Nephron (organoid): ENCODE data around the gene SHTN1.
A peak's percentile ranks its signal among the peaks of the same experiment; 100 is the strongest.

Experiments used
- H3K27ac Mint-ChIP-seq, 3 experiments: 2 replicates each; pipeline ENCODE4 v1.8.0; 2020; ENCODE audit warnings: mixed read lengths in 3 of 3, mild to moderate bottlenecking in 2 of 3, moderate library complexity in 1 of 3
- H3K27me3 Mint-ChIP-seq: 2 replicates; pipeline ENCODE4 v1.8.0; 2021; ENCODE audit warnings: low read depth, mild to moderate bottlenecking, moderate library complexity, mixed read lengths
- H3K36me3 Mint-ChIP-seq: 2 replicates; pipeline ENCODE4 v1.8.0; 2020; ENCODE audit warnings: low read depth, mixed read lengths
- H3K4me1 Mint-ChIP-seq: 2 replicates; pipeline ENCODE4 v1.8.0; 2020; ENCODE audit warnings: mixed read lengths
- H3K4me3 Mint-ChIP-seq, 3 experiments: 2 replicates each; pipeline ENCODE4 v1.8.0; 2020; ENCODE audit warnings: mild to moderate bottlenecking in 3 of 3, mixed read lengths in 3 of 3, moderate library complexity in 2 of 3
- H3K9me3 Mint-ChIP-seq: 2 replicates; pipeline ENCODE4 v1.8.0; 2020; ENCODE audit warnings: mixed read lengths
- CTCF ChIP-seq, 3 experiments: fragments of 200-600 bp; sonication (generic); IDR thresholded peaks; one replicate each; pipeline ENCODE4 v1.5.0; 2021; ENCODE audit warnings: antibody characterized with exemption in 3 of 3; ENCODE audit not compliant: unreplicated experiment in 3 of 3

The SHTN1 gene

GRCh38 chr10:116866066-116866465 lies 138.9 kb downstream of the SHTN1 start:
- no peaks in the 10 kb centered on the region for H3K4me1 Mint-ChIP-seq
- no peak overlapping the region for H3K27ac Mint-ChIP-seq
- peaks cover 6% of the 10 kb centered on the region for H3K27me3 Mint-ChIP-seq
- no peak overlapping the region for H3K4me3 Mint-ChIP-seq
- no peaks in the 10 kb centered on the region for H3K9me3 Mint-ChIP-seq
- TF ChIP-seq CTCF (IDR thresholded peaks at IDR 0.05; ENCODE audit: unreplicated experiment in 3 of 3), result no peak
- H3K36me3 Mint-ChIP-seq, result no peaks in the 10 kb centered on the region

GRCh38 chr10:116864436-116864835 lies 140.6 kb downstream of the SHTN1 start:
- H3K4me3 Mint-ChIP-seq, result no peak overlapping the region

GRCh38 chr10:116861796-116862195 lies 143.2 kb downstream of the SHTN1 start:
- Mint-ChIP-seq H3K27me3 (no peaks in the 10 kb centered on the region), H3K4me3 (no peak overlapping the region), H3K27ac (no peak overlapping the region), H3K36me3 (peaks cover 5% of the 10 kb centered on the region), H3K9me3 (peaks cover 7% of the 10 kb centered on the region), H3K4me1 (no peaks in the 10 kb centered on the region)
- no peak for TF ChIP-seq CTCF (IDR thresholded peaks at IDR 0.05; ENCODE audit: unreplicated experiment in 3 of 3)

More at GRCh38 chr10:116864436-116864835, 140.6 kb downstream of the SHTN1 start:
- H3K4me1 Mint-ChIP-seq, result no peaks in the 10 kb centered on the region
- no peaks in the 10 kb centered on the region for H3K9me3 Mint-ChIP-seq
- no peak for TF ChIP-seq CTCF (IDR thresholded peaks at IDR 0.05; ENCODE audit: unreplicated experiment in 3 of 3)
- H3K36me3 Mint-ChIP-seq, result no peaks in the 10 kb centered on the region
- H3K27ac Mint-ChIP-seq, result no peak overlapping the region
- H3K27me3 Mint-ChIP-seq, result peaks cover 6% of the 10 kb centered on the region

GRCh38 chr10:116857156-116857555 lies 147.8 kb downstream of the SHTN1 start:
- Mint-ChIP-seq H3K9me3 (peaks cover 10% of the 10 kb centered on the region), H3K4me1 (no peaks in the 10 kb centered on the region), H3K27me3 (no peaks in the 10 kb centered on the region), H3K27ac (no peak overlapping the region), H3K36me3 (peaks cover 5% of the 10 kb centered on the region), H3K4me3 (no peak overlapping the region)
- TF ChIP-seq CTCF (IDR thresholded peaks at IDR 0.05; ENCODE audit: unreplicated experiment in 3 of 3), result no peak

GRCh38 chr10:116853701-116854100 lies 151.3 kb downstream of the SHTN1 start:
- TF ChIP-seq CTCF (IDR thresholded peaks at IDR 0.05; ENCODE audit: unreplicated experiment in 3 of 3), result no peak
- no peaks in the 10 kb centered on the region for H3K27me3 Mint-ChIP-seq
- H3K27ac Mint-ChIP-seq, result no peak overlapping the region
- peaks cover 5% of the 10 kb centered on the region for H3K36me3 Mint-ChIP-seq
- H3K4me3 Mint-ChIP-seq, result peak overlapping the region in 1 of 3 experiments; percentile 10
- H3K4me1 Mint-ChIP-seq, result peaks cover 6% of the 10 kb centered on the region
- peaks cover 10% of the 10 kb centered on the region for H3K9me3 Mint-ChIP-seq

GRCh38 chr10:116853287-116853686 lies 151.7 kb downstream of the SHTN1 start:
- H3K4me1 Mint-ChIP-seq, result peaks cover 8% of the 10 kb centered on the region
- H3K27ac Mint-ChIP-seq, result no peak overlapping the region
- peaks cover 10% of the 10 kb centered on the region for H3K9me3 Mint-ChIP-seq
- H3K27me3 Mint-ChIP-seq, result no peaks in the 10 kb centered on the region
- H3K4me3 Mint-ChIP-seq, result no peak overlapping the region
- H3K36me3 Mint-ChIP-seq, result peaks cover 5% of the 10 kb centered on the region
- TF ChIP-seq CTCF (IDR thresholded peaks at IDR 0.05; ENCODE audit: unreplicated experiment in 3 of 3), result no peak
